ENCODE measurements around the gene SMAD6. TPM values are rescaled to one million over a fixed set of nuclear protein-coding genes. Genes with fewer than 3 reads are reported as not detected.

SMAD6 gene
- total and polyA plus RNA-seq, 2 donors (not counting 1 experiment from before 2014, with no cell fraction given), result 0.03 to 0.37 TPM

DNA sequence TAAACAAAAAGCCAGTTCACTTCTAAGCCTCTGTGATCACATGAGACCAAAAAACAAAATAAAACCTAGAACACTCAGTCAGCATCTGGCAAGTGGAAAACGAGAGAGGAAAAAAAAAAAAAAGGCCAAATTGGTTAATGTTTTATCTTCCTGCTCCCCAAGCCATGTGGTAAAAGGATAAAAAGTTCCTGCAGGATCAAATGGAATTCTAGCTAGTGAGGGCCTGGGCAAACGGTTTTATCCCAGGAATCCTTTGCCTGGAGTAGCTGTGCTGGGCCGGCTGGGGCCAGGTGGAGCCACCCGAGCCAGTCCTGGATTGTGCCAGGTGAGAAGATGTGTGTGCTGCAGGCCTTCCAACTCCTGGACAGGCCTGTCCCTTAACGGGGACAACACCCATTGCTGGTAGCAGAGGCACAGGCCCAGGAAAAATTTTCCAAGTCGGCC, 13.2 kb downstream of the SMAD6 start:
- H4K20me1 ChIP-seq (ENCODE audit: control insufficient read depth, insufficient read depth, low read length, poor library complexity, severe bottlenecking), result no peaks in the 10 kb centered on the region
- peaks cover 11 to 12% of the 10 kb centered on the region in 2 donors for H3K4me1 ChIP-seq (ENCODE audit: control insufficient read depth in 2 of 2, insufficient read depth in 2 of 2, low read length in 2 of 2)
- H3K27me3 Mint-ChIP-seq, result peaks cover 27% of the 10 kb centered on the region
- H3K27me3 ChIP-seq (replicated peaks in 1 of 4; ENCODE audit: control extremely low read depth in 1 of 4, control insufficient read depth in 3 of 4, insufficient read depth in 4 of 4, low read length in 3 of 4), result peaks cover 0 to 23% (median 11%) of the 10 kb centered on the region in 4 experiments
- H3K4me1 Mint-ChIP-seq, result peaks cover 19% of the 10 kb centered on the region
- H3K9ac ChIP-seq (ENCODE audit: low read length), result no peak overlapping the region
- ChIA-PET POLR2A (no interaction called here), CTCF (interaction anchor here (0.7 to 1.4 kb wide), 3 partner anchors 9 to 165 kb away, joined by 3 to 4 read pairs (median 3); no protein-coding TSS in a partner anchor)
- TF ChIP-seq EZH2 (IDR thresholded peaks at IDR 0.05; ENCODE audit: borderline replicate concordance, insufficient read depth, low read depth, low read length, poor library complexity, severe bottlenecking), result no peak
- TF ChIP-seq, protein P1, sequence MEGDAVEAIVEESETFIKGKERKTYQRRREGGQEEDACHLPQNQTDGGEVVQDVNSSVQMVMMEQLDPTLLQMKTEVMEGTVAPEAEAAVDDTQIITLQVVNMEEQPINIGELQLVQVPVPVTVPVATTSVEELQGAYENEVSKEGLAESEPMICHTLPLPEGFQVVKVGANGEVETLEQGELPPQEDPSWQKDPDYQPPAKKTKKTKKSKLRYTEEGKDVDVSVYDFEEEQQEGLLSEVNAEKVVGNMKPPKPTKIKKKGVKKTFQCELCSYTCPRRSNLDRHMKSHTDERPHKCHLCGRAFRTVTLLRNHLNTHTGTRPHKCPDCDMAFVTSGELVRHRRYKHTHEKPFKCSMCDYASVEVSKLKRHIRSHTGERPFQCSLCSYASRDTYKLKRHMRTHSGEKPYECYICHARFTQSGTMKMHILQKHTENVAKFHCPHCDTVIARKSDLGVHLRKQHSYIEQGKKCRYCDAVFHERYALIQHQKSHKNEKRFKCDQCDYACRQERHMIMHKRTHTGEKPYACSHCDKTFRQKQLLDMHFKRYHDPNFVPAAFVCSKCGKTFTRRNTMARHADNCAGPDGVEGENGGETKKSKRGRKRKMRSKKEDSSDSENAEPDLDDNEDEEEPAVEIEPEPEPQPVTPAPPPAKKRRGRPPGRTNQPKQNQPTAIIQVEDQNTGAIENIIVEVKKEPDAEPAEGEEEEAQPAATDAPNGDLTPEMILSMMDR (IDR thresholded peaks at IDR 0.05), result no peak
- H3K4me3 ChIP-seq (ENCODE audit: control extremely low read depth in 1 of 5, extremely low read depth in 1 of 5, insufficient read depth in 1 of 5, low read depth in 2 of 5, low read length in 4 of 5), result no peak overlapping the region
- H3K79me2 ChIP-seq (ENCODE audit: control insufficient read depth, insufficient read depth, low read length), result no peaks in the 10 kb centered on the region
- H3K36me3 ChIP-seq (replicated peaks in 1 of 2; ENCODE audit: control extremely low read depth in 1 of 2, control insufficient read depth in 1 of 2, extremely low read depth in 1 of 2, insufficient read depth in 2 of 2, low read length in 1 of 2), result no peaks in the 10 kb centered on the region
- no peak overlapping the region for H3K4me2 ChIP-seq (replicated peaks; ENCODE audit: low read depth, low read length, poor library complexity, severe bottlenecking)
- H3K27ac Mint-ChIP-seq, result no peak overlapping the region
- ATAC-seq (ENCODE audit: low read depth) (no peak), DNase-seq (no peak)
- no peaks in the 10 kb centered on the region for H3K9me3 ChIP-seq (ENCODE audit: control extremely low read depth in 1 of 3, control insufficient read depth in 2 of 3, insufficient read depth in 1 of 3, low read length in 2 of 3)
- WGBS (ENCODE audit: insufficient coverage), result 88% methylated on average over 3 of the region's 6 CpGs
- H3K4me3 Mint-ChIP-seq, result no peak overlapping the region
- no peak overlapping the region for H2AFZ ChIP-seq (ENCODE audit: insufficient read depth, low read depth, low read length, poor library complexity, severe bottlenecking)
- no peaks in the 10 kb centered on the region for H3K9me3 Mint-ChIP-seq (ENCODE audit: insufficient read depth)
- intact Hi-C loops (cut with micrococcal nuclease), result no loop called here
- H3K27ac ChIP-seq (ENCODE audit: low read length in 2 of 2), result no peak overlapping the region

GRCh38 chr15:66715720-66716655, 14.0 kb downstream of the SMAD6 start:
- no peak overlapping the region for H3K27ac ChIP-seq (ENCODE audit: low read length in 2 of 2)
- ChIA-PET POLR2A (no interaction called here), CTCF (interaction anchor here (0.7 to 0.8 kb wide), 3 partner anchors 11 to 164 kb away, joined by 3 to 4 read pairs (median 3); no protein-coding TSS in a partner anchor)
- no peak overlapping the region for H3K4me3 ChIP-seq (ENCODE audit: control extremely low read depth in 1 of 5, extremely low read depth in 1 of 5, insufficient read depth in 1 of 5, low read depth in 2 of 5, low read length in 4 of 5)
- H3K27me3 ChIP-seq (replicated peaks in 1 of 4; ENCODE audit: control extremely low read depth in 1 of 4, control insufficient read depth in 3 of 4, insufficient read depth in 4 of 4, low read length in 3 of 4), result peaks cover 0 to 23% (median 11%) of the 10 kb centered on the region in 4 experiments
- H4K20me1 ChIP-seq (ENCODE audit: control insufficient read depth, insufficient read depth, low read length, poor library complexity, severe bottlenecking), result no peaks in the 10 kb centered on the region
- Mint-ChIP-seq H3K27me3 (peaks cover 27% of the 10 kb centered on the region), H3K4me3 (no peak overlapping the region), H3K27ac (peak overlapping the region; percentile 21), H3K4me1 (peaks cover 19% of the 10 kb centered on the region), H3K9me3 (ENCODE audit: insufficient read depth) (no peaks in the 10 kb centered on the region)
- H2AFZ ChIP-seq (ENCODE audit: insufficient read depth, low read depth, low read length, poor library complexity, severe bottlenecking), result no peak overlapping the region
- WGBS (ENCODE audit: insufficient coverage), result 87% methylated on average over 5 of the region's 15 CpGs
- H3K9me3 ChIP-seq (ENCODE audit: control extremely low read depth in 1 of 3, control insufficient read depth in 2 of 3, insufficient read depth in 1 of 3, low read length in 2 of 3), result no peaks in the 10 kb centered on the region
- peaks cover 11 to 12% of the 10 kb centered on the region in 2 donors for H3K4me1 ChIP-seq (ENCODE audit: control insufficient read depth in 2 of 2, insufficient read depth in 2 of 2, low read length in 2 of 2)
- H3K79me2 ChIP-seq (ENCODE audit: control insufficient read depth, insufficient read depth, low read length), result no peaks in the 10 kb centered on the region
- no peak overlapping the region for H3K9ac ChIP-seq (ENCODE audit: low read length)
- no peak overlapping the region for H3K4me2 ChIP-seq (replicated peaks; ENCODE audit: low read depth, low read length, poor library complexity, severe bottlenecking)
- no peak for ATAC-seq (ENCODE audit: low read depth)
- DNase-seq, result no peak
- intact Hi-C loops (cut with micrococcal nuclease), result no loop called here
- H3K36me3 ChIP-seq (replicated peaks in 1 of 2; ENCODE audit: control extremely low read depth in 1 of 2, control insufficient read depth in 1 of 2, extremely low read depth in 1 of 2, insufficient read depth in 2 of 2, low read length in 1 of 2), result no peaks in the 10 kb centered on the region
- TF ChIP-seq, protein P1 (IDR thresholded peaks at IDR 0.05), result no peak
- TF ChIP-seq EZH2 (IDR thresholded peaks at IDR 0.05; ENCODE audit: borderline replicate concordance, insufficient read depth, low read depth, low read length, poor library complexity, severe bottlenecking), result no peak
